Activated gamma-delta T cell (primary cell): ENCODE results near the gene PHF2.
"Not testable (repeated sequence)": the region's sequence is repeated elsewhere in the genome, so short reads cannot be mapped to it uniquely, and the experiment has no call there.

ENCODE experiments used
- DNase-seq: peaks from one replicate; lab custom pipeline; 2025; lab: John Stamatoyannopoulos, UW

The PHF2 gene

GRCh38 chr9:93665637-93666438, 89.5 kb downstream of the PHF2 start:
- no peak for DNase-seq

GRCh38 chr9:93666439-93666784, 90.0 kb downstream of the PHF2 start:
- DNase-seq = not testable (repeated sequence)

- no peak for DNase-seq
Measured at GRCh38 chr9:93667006-93667405, 90.6 kb downstream of the PHF2 start.

GRCh38 chr9:93667627-93668026, 91.2 kb downstream of the PHF2 start:
- no peak for DNase-seq

GRCh38 chr9:93668261-93668871, 92.0 kb downstream of the PHF2 start:
- DNase-seq = no peak

- DNase-seq = no peak
Measured at GRCh38 chr9:93669116-93669957, 93.0 kb downstream of the PHF2 start.

- DNase-seq = no peak
Measured at GRCh38 chr9:93669958-93670207, 93.5 kb downstream of the PHF2 start.

GRCh38 chr9:93670208-93671019, 94.0 kb downstream of the PHF2 start:
- no peak for DNase-seq

GRCh38 chr9:93671020-93671338, 94.6 kb downstream of the PHF2 start:
- no peak for DNase-seq

GRCh38 chr9:93672330-93673020, 96.1 kb downstream of the PHF2 start:
- DNase-seq = not testable (repeated sequence)

- DNase-seq = no peak
Measured at GRCh38 chr9:93673021-93673838, 96.8 kb downstream of the PHF2 start.

- no peak for DNase-seq
Measured at GRCh38 chr9:93673839-93674334, 97.5 kb downstream of the PHF2 start.

GRCh38 chr9:93674580-93675335, 98.4 kb downstream of the PHF2 start:
- no peak for DNase-seq

GRCh38 chr9:93675336-93676150, 99.2 kb downstream of the PHF2 start:
- DNase-seq = no peak

GRCh38 chr9:93676310-93677047, 100.1 kb downstream of the PHF2 start:
- no peak for DNase-seq

GRCh38 chr9:93677048-93677571, 100.7 kb downstream of the PHF2 start:
- DNase-seq = no peak

GRCh38 chr9:93677641-93678136, 101.3 kb downstream of the PHF2 start:
- DNase-seq = no peak
